Measurements from ENCODE around the gene ARID1B.

- TF ChIP-seq CTCF (IDR thresholded peaks at IDR 0.05; ENCODE audit: poor library complexity): no peak
- no peak for TF ChIP-seq EZH2phosphoT487 (IDR thresholded peaks at IDR 0.05; ENCODE audit: low read depth, severe bottlenecking, unreplicated experiment)
- no peak for TF ChIP-seq EZH2 (IDR thresholded peaks at IDR 0.05; ENCODE audit: borderline replicate concordance)
Observed at GRCh38 chr6:157155804-157156203, 378.6 kb downstream of the ARID1B start.
